ENCODE measurements around the gene DMWD. TPM values are rescaled to one million over a fixed set of nuclear protein-coding genes. Genes with fewer than 3 reads are reported as not detected.
A peak's percentile ranks its signal among the peaks of the same experiment; 100 is the strongest.

Gene DMWD
- total and polyA plus RNA-seq, 2 of the 13 experiments (the other 11 are each of a cell fraction or from before 2014, with no cell fraction given): 10.3 to 14.9 TPM

- TF ChIP-seq ZNF687 (CRISPR knock-in tag; IDR thresholded peaks at IDR 0.05): peak; percentile 94
- TF ChIP-seq REPIN1 (CRISPR knock-in tag; IDR thresholded peaks at IDR 0.05; ENCODE audit: borderline replicate concordance, low read depth): peak; percentile 20; the same call in 1 of the 2 replicates
- peak; percentile 14 for TF ChIP-seq IKZF4 (CRISPR knock-in tag; IDR thresholded peaks at IDR 0.05; ENCODE audit: borderline replicate concordance, low read depth, not compliant biosample characterization)
- no peak for TF ChIP-seq ZKSCAN1 (IDR thresholded peaks at IDR 0.05; ENCODE audit: low read length)
- TF ChIP-seq SRSF4 (IDR thresholded peaks at IDR 0.05; ENCODE audit: low read depth, low read length, poor library complexity, severe bottlenecking): no peak
- TF ChIP-seq ZNF782 (CRISPR knock-in tag; IDR thresholded peaks at IDR 0.05; ENCODE audit: borderline replicate concordance): peak; percentile 92
- TF ChIP-seq ZNF841 (CRISPR knock-in tag; IDR thresholded peaks at IDR 0.05; ENCODE audit: borderline replicate concordance): no peak
- no peak for TF ChIP-seq ZNF382 (CRISPR knock-in tag; IDR thresholded peaks at IDR 0.05; ENCODE audit: borderline replicate concordance)
- TF ChIP-seq ZNF260 (CRISPR knock-in tag; IDR thresholded peaks at IDR 0.05; ENCODE audit: borderline replicate concordance, low read depth): no peak
- no peak for TF ChIP-seq MATR3 (CRISPR knock-in tag; IDR thresholded peaks at IDR 0.05)
- TF ChIP-seq CCAR2 (optimal IDR thresholded peaks at IDR 0.05; ENCODE audit: low read depth, low read length): no peak
- no peak for TF ChIP-seq ZNF276 (CRISPR knock-in tag; IDR thresholded peaks at IDR 0.05; ENCODE audit: low read depth)
- TF ChIP-seq KDM5A (IDR thresholded peaks at IDR 0.05; ENCODE audit: borderline replicate concordance, low read length): peak; percentile 51; the same call in 1 of the 2 replicates
- TF ChIP-seq KLF12 (CRISPR knock-in tag; IDR thresholded peaks at IDR 0.05; ENCODE audit: borderline replicate concordance): peak; percentile 58; the same call in 1 of the 2 replicates
- TF ChIP-seq ZNF12 (CRISPR knock-in tag; IDR thresholded peaks at IDR 0.05): 0 out of 2 replicates have a peak, but pooled peaks have one; percentile 41
Observed at GRCh38 chr19:45770192-45771101, 22.2 kb downstream of the DMWD start (continued).
